DOHH2 (cell line): Measurements from ENCODE around the gene NKD1.

Experiments used
- CTCF ChIP-seq: fragments of 200-600 bp; sonication (generic); IDR thresholded peaks from one replicate; pipeline ENCODE4 v1.5.1; 2014; ENCODE audit warnings: antibody characterized with exemption, mild to moderate bottlenecking, low read depth, low read length; ENCODE audit not compliant: poor library complexity, severe bottlenecking
- EZH2phosphoT487 ChIP-seq: fragments of 200-600 bp; sonication (generic); IDR thresholded peaks from 2 replicates; pipeline ENCODE4 v1.6.1; 2017; ENCODE audit warnings: borderline replicate concordance, mild to moderate bottlenecking, antibody characterized with exemption, low read length, moderate library complexity, mixed read lengths

GRCh38 chr16:50533317-50533716 lies 14.9 kb upstream of the NKD1 start:
- TF ChIP-seq CTCF = no peak
- TF ChIP-seq EZH2phosphoT487 = no peak
